NT2/D1 (cell line): ENCODE data around the gene ZNF488.

ENCODE experiments used
- DNase-seq: peaks from one replicate; pipeline ENCODE4 v3.0.0-alpha.2; 2011; ENCODE audit warnings: low read depth, low spot score
- H3K27me3 ChIP-seq: 2 replicates; pipeline ENCODE4 v1.6.0; 2011; ENCODE audit warnings: mild to moderate bottlenecking; ENCODE audit not compliant: insufficient read length, insufficient read depth
- H3K36me3 ChIP-seq: 2 replicates; pipeline ENCODE4 v1.6.1; 2011; ENCODE audit warnings: mild to moderate bottlenecking, low read length, mixed read lengths; ENCODE audit not compliant: insufficient read depth, insufficient read length
- H3K4me1 ChIP-seq: 2 replicates; pipeline ENCODE4 v1.5.1; 2011; ENCODE audit not compliant: insufficient read depth, insufficient read length
- H3K4me3 ChIP-seq: 2 replicates; pipeline ENCODE4 v1.5.1; 2011; ENCODE audit warnings: low read depth; ENCODE audit not compliant: insufficient read length
- H3K9ac ChIP-seq: 2 replicates; pipeline ENCODE4 v1.6.0; 2011; ENCODE audit warnings: low read depth; ENCODE audit not compliant: insufficient read length
- H3K9me3 ChIP-seq: 2 replicates; pipeline ENCODE4 v1.5.1; 2011; ENCODE audit warnings: mild to moderate bottlenecking, low read length; ENCODE audit not compliant: insufficient read depth
- SUZ12 ChIP-seq: IDR thresholded peaks from 2 replicates; pipeline ENCODE4 v1.6.1; 2011; ENCODE audit not compliant: insufficient read length, insufficient read depth; ENCODE audit errors: extremely low read depth
- YY1 ChIP-seq: IDR thresholded peaks from 2 replicates; pipeline ENCODE4 v1.6.1; 2011; ENCODE audit not compliant: insufficient read length, insufficient read depth
- ZNF274 ChIP-seq: IDR thresholded peaks from 2 replicates; pipeline ENCODE4 v1.6.1; 2011; ENCODE audit warnings: mild to moderate bottlenecking, low read depth, low read length

ZNF488 gene

GRCh38 chr10:47402641-47403301 lies 18.7 kb upstream of the ZNF488 start:
- peaks cover 38% of the 10 kb centered on the region for H3K4me1 ChIP-seq
- peak; percentile 66 for DNase-seq
- H3K4me3 ChIP-seq: no peak overlapping the region
- H3K36me3 ChIP-seq: no peaks in the 10 kb centered on the region
- H3K9me3 ChIP-seq: 0 out of 2 replicates have a peak, but pooled peaks cover 6% of the 10 kb centered on the region
- H3K9ac ChIP-seq: peak overlapping the region; percentile 56
- H3K27me3 ChIP-seq: peaks cover 7% of the 10 kb centered on the region
- no peak for TF ChIP-seq ZNF274
- no peak for TF ChIP-seq SUZ12
- TF ChIP-seq YY1: no peak

- H3K27me3 ChIP-seq: peaks cover 7% of the 10 kb centered on the region
- 0 out of 2 replicates have a peak, but pooled peaks cover 6% of the 10 kb centered on the region for H3K9me3 ChIP-seq
- no peak for DNase-seq
- H3K9ac ChIP-seq: no peak overlapping the region
- H3K36me3 ChIP-seq: no peaks in the 10 kb centered on the region
- peaks cover 34% of the 10 kb centered on the region for H3K4me1 ChIP-seq
- TF ChIP-seq YY1 (no peak), SUZ12 (no peak), ZNF274 (no peak)
- no peak overlapping the region for H3K4me3 ChIP-seq
These were observed 18.0 kb upstream of the ZNF488 start for GRCh38 chr10:47401874-47402640.

GRCh38 chr10:47401210-47401609 lies 17.1 kb upstream of the ZNF488 start:
- Histone ChIP-seq H3K4me3 (no peak overlapping the region), H3K4me1 (peaks cover 29% of the 10 kb centered on the region), H3K36me3 (no peaks in the 10 kb centered on the region), H3K9ac (no peak overlapping the region), H3K27me3 (peaks cover 7% of the 10 kb centered on the region), H3K9me3 (0 out of 2 replicates have a peak, but pooled peaks cover 6% of the 10 kb centered on the region)
- DNase-seq: no peak
- TF ChIP-seq ZNF274 (no peak), YY1 (no peak), SUZ12 (no peak)

GRCh38 chr10:47400786-47401185 lies 16.7 kb upstream of the ZNF488 start:
- 0 out of 2 replicates have a peak, but pooled peaks cover 6% of the 10 kb centered on the region for H3K9me3 ChIP-seq
- TF ChIP-seq YY1 (no peak), ZNF274 (no peak), SUZ12 (no peak)
- peaks cover 7% of the 10 kb centered on the region for H3K27me3 ChIP-seq
- no peaks in the 10 kb centered on the region for H3K36me3 ChIP-seq
- H3K9ac ChIP-seq: no peak overlapping the region
- no peak for DNase-seq
- peaks cover 29% of the 10 kb centered on the region for H3K4me1 ChIP-seq
- H3K4me3 ChIP-seq: no peak overlapping the region

GRCh38 chr10:47400251-47400650 lies 16.2 kb upstream of the ZNF488 start:
- no peaks in the 10 kb centered on the region for H3K36me3 ChIP-seq
- H3K4me3 ChIP-seq: no peak overlapping the region
- no peak for TF ChIP-seq YY1
- no peak for TF ChIP-seq ZNF274
- H3K4me1 ChIP-seq: peaks cover 29% of the 10 kb centered on the region
- DNase-seq: no peak
- peaks cover 7% of the 10 kb centered on the region for H3K27me3 ChIP-seq
- 0 out of 2 replicates have a peak, but pooled peaks cover 6% of the 10 kb centered on the region for H3K9me3 ChIP-seq
- H3K9ac ChIP-seq: no peak overlapping the region

GRCh38 chr10:47397256-47397655 lies 13.2 kb upstream of the ZNF488 start:
- Histone ChIP-seq H3K4me3 (no peak overlapping the region), H3K9ac (no peak overlapping the region), H3K9me3 (peaks cover 6% of the 10 kb centered on the region; the same call in 1 of the 2 replicates), H3K36me3 (no peaks in the 10 kb centered on the region), H3K4me1 (peaks cover 10% of the 10 kb centered on the region), H3K27me3 (peaks cover 7% of the 10 kb centered on the region)
- TF ChIP-seq ZNF274 (no peak), YY1 (no peak), SUZ12 (no peak)
- no peak for DNase-seq

GRCh38 chr10:47396311-47396717 lies 12.2 kb upstream of the ZNF488 start:
- TF ChIP-seq SUZ12 (no peak), ZNF274 (no peak), YY1 (no peak)

More at GRCh38 chr10:47396311-47396717, 12.2 kb upstream of the ZNF488 start:
- peaks cover 5% of the 10 kb centered on the region for H3K27me3 ChIP-seq
- H3K36me3 ChIP-seq: no peaks in the 10 kb centered on the region
- peaks cover 6% of the 10 kb centered on the region; the same call in 1 of the 2 replicates for H3K9me3 ChIP-seq
- H3K4me3 ChIP-seq: no peak overlapping the region
- DNase-seq: no peak
- H3K9ac ChIP-seq: no peak overlapping the region
- H3K4me1 ChIP-seq: peaks cover 2% of the 10 kb centered on the region
